Measurements from ENCODE around the gene ACER3.

The ACER3 gene

GRCh38 chr11:76980196-76980595 lies 119.5 kb downstream of the ACER3 start:
- H3K27me3 ChIP-seq (ENCODE audit: insufficient read depth, poor library complexity, severe bottlenecking) = no peaks in the 10 kb centered on the region
- TF ChIP-seq GABPA (IDR thresholded peaks at IDR 0.05; ENCODE audit: low read depth) (no peak), POLR2AphosphoS5 (IDR thresholded peaks at IDR 0.05; ENCODE audit: low read depth) (no peak), CTCF (IDR thresholded peaks at IDR 0.05; ENCODE audit: insufficient read depth, low read length) (no peak), SPI1 (IDR thresholded peaks at IDR 0.05; ENCODE audit: borderline replicate concordance, low read depth) (no peak)
- TF ChIP-seq, protein P1, sequence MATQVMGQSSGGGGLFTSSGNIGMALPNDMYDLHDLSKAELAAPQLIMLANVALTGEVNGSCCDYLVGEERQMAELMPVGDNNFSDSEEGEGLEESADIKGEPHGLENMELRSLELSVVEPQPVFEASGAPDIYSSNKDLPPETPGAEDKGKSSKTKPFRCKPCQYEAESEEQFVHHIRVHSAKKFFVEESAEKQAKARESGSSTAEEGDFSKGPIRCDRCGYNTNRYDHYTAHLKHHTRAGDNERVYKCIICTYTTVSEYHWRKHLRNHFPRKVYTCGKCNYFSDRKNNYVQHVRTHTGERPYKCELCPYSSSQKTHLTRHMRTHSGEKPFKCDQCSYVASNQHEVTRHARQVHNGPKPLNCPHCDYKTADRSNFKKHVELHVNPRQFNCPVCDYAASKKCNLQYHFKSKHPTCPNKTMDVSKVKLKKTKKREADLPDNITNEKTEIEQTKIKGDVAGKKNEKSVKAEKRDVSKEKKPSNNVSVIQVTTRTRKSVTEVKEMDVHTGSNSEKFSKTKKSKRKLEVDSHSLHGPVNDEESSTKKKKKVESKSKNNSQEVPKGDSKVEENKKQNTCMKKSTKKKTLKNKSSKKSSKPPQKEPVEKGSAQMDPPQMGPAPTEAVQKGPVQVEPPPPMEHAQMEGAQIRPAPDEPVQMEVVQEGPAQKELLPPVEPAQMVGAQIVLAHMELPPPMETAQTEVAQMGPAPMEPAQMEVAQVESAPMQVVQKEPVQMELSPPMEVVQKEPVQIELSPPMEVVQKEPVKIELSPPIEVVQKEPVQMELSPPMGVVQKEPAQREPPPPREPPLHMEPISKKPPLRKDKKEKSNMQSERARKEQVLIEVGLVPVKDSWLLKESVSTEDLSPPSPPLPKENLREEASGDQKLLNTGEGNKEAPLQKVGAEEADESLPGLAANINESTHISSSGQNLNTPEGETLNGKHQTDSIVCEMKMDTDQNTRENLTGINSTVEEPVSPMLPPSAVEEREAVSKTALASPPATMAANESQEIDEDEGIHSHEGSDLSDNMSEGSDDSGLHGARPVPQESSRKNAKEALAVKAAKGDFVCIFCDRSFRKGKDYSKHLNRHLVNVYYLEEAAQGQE (IDR thresholded peaks at IDR 0.05; ENCODE audit: insufficient replicate concordance, low read depth) = no peak
- no peak overlapping the region for H3K27ac ChIP-seq (replicated peaks)

GRCh38 chr11:76984743-76985142 lies 124.0 kb downstream of the ACER3 start:
- TF ChIP-seq, protein P1 (IDR thresholded peaks at IDR 0.05; ENCODE audit: insufficient replicate concordance, low read depth) = no peak
- TF ChIP-seq CTCF (IDR thresholded peaks at IDR 0.05; ENCODE audit: insufficient read depth, low read length) = no peak
- TF ChIP-seq GABPA (IDR thresholded peaks at IDR 0.05; ENCODE audit: low read depth) = no peak
- TF ChIP-seq SPI1 (IDR thresholded peaks at IDR 0.05; ENCODE audit: borderline replicate concordance, low read depth) = no peak
- no peak for TF ChIP-seq POLR2AphosphoS5 (IDR thresholded peaks at IDR 0.05; ENCODE audit: low read depth)
- H3K27ac ChIP-seq (replicated peaks) = no peak overlapping the region
- no peak overlapping the region for H3K4me3 ChIP-seq (replicated peaks; ENCODE audit: insufficient read depth, low read length)
- H3K27me3 ChIP-seq (ENCODE audit: insufficient read depth, poor library complexity, severe bottlenecking) = no peaks in the 10 kb centered on the region
- DNase-seq (ENCODE audit: low read depth in 1 of 2, low spot score in 1 of 2) = no peak

More at GRCh38 chr11:76980196-76980595, 119.5 kb downstream of the ACER3 start:
- H3K4me3 ChIP-seq (replicated peaks; ENCODE audit: insufficient read depth, low read length) = no peak overlapping the region
- DNase-seq (ENCODE audit: low read depth in 1 of 2, low spot score in 1 of 2) = no peak

- no peak for TF ChIP-seq GABPA (IDR thresholded peaks at IDR 0.05; ENCODE audit: low read depth)
- TF ChIP-seq POLR2AphosphoS5 (IDR thresholded peaks at IDR 0.05; ENCODE audit: low read depth) = no peak
- TF ChIP-seq, protein P1 (IDR thresholded peaks at IDR 0.05; ENCODE audit: insufficient replicate concordance, low read depth) = no peak
- no peak for TF ChIP-seq CTCF (IDR thresholded peaks at IDR 0.05; ENCODE audit: insufficient read depth, low read length)
- TF ChIP-seq SPI1 (IDR thresholded peaks at IDR 0.05; ENCODE audit: borderline replicate concordance, low read depth) = no peak
- no peak overlapping the region for H3K27ac ChIP-seq (replicated peaks)
- DNase-seq (ENCODE audit: low read depth in 1 of 2, low spot score in 1 of 2) = no peak
- H3K4me3 ChIP-seq (replicated peaks; ENCODE audit: insufficient read depth, low read length) = no peak overlapping the region
- H3K27me3 ChIP-seq (ENCODE audit: insufficient read depth, poor library complexity, severe bottlenecking) = no peaks in the 10 kb centered on the region
Measured at GRCh38 chr11:76987203-76987602, 126.5 kb downstream of the ACER3 start.

Data from HL-60 (cell line).